Measurements from ENCODE around the gene SPEG. TPM values are rescaled to one million over a fixed set of nuclear protein-coding genes. Genes with fewer than 3 reads are reported as not detected.

SPEG gene
- polyA plus RNA-seq, 2 of the 4 experiments (the other 2 are of a cell fraction) = 2.3 to 11.5 TPM

DNA sequence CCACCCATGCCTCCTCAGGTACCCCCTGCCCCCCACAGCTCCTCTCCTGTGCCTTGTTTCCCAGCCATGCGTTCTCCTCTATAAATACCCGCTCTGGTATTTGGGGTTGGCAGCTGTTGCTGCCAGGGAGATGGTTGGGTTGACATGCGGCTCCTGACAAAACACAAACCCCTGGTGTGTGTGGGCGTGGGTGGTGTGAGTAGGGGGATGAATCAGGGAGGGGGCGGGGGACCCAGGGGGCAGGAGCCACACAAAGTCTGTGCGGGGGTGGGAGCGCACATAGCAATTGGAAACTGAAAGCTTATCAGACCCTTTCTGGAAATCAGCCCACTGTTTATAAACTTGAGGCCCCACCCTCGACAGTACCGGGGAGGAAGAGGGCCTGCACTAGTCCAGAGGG lies 17.3 kb upstream of the SPEG start (continued):
- TF ChIP-seq, protein P1, sequence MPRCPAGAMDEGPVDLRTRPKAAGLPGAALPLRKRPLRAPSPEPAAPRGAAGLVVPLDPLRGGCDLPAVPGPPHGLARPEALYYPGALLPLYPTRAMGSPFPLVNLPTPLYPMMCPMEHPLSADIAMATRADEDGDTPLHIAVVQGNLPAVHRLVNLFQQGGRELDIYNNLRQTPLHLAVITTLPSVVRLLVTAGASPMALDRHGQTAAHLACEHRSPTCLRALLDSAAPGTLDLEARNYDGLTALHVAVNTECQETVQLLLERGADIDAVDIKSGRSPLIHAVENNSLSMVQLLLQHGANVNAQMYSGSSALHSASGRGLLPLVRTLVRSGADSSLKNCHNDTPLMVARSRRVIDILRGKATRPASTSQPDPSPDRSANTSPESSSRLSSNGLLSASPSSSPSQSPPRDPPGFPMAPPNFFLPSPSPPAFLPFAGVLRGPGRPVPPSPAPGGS (IDR thresholded peaks at IDR 0.05) = no peak
- TF ChIP-seq SREBF2 (IDR thresholded peaks at IDR 0.05) = no peak

GRCh38 chr2:219418155-219419011 lies 16.3 kb upstream of the SPEG start, which contains the start of gene DES:
Gene DES, plus strand, starts transcription at chr2:219418377. Its CDS starts 86 bp downstream, at chr2:219418463.
- CTCF ChIA-PET = interaction anchor here (1.2 to 7.4 kb wide), 5 partner anchors 9 to 141 kb away, joined by 3 to 48 read pairs (median 7); no protein-coding TSS in a partner anchor
- no peak within 1 kb of the TSS for H3K27ac ChIP-seq
- TF ChIP-seq POLR2AphosphoS2 (conservative IDR thresholded peaks at IDR 0.05; ENCODE audit: low read length) = no peak
- TF ChIP-seq KDM5A (IDR thresholded peaks at IDR 0.05) = no peak
- TF ChIP-seq MAFK (IDR thresholded peaks at IDR 0.05; ENCODE audit: partially characterized antibody) = no peak
- TF ChIP-seq HOXA7 (CRISPR knock-in tag; IDR thresholded peaks at IDR 0.05) = no peak
- TF ChIP-seq JUNB (IDR thresholded peaks at IDR 0.05) = no peak
- no peak for TF ChIP-seq RAD21 (conservative IDR thresholded peaks at IDR 0.05 in 1 of 2, IDR thresholded peaks at IDR 0.05 in 1 of 2)
- no peak for TF ChIP-seq HEYL (CRISPR knock-in tag; IDR thresholded peaks at IDR 0.05)
- TF ChIP-seq HOXB13 (CRISPR knock-in tag; IDR thresholded peaks at IDR 0.05; ENCODE audit: low read depth) = no peak
- TF ChIP-seq, protein P2, sequence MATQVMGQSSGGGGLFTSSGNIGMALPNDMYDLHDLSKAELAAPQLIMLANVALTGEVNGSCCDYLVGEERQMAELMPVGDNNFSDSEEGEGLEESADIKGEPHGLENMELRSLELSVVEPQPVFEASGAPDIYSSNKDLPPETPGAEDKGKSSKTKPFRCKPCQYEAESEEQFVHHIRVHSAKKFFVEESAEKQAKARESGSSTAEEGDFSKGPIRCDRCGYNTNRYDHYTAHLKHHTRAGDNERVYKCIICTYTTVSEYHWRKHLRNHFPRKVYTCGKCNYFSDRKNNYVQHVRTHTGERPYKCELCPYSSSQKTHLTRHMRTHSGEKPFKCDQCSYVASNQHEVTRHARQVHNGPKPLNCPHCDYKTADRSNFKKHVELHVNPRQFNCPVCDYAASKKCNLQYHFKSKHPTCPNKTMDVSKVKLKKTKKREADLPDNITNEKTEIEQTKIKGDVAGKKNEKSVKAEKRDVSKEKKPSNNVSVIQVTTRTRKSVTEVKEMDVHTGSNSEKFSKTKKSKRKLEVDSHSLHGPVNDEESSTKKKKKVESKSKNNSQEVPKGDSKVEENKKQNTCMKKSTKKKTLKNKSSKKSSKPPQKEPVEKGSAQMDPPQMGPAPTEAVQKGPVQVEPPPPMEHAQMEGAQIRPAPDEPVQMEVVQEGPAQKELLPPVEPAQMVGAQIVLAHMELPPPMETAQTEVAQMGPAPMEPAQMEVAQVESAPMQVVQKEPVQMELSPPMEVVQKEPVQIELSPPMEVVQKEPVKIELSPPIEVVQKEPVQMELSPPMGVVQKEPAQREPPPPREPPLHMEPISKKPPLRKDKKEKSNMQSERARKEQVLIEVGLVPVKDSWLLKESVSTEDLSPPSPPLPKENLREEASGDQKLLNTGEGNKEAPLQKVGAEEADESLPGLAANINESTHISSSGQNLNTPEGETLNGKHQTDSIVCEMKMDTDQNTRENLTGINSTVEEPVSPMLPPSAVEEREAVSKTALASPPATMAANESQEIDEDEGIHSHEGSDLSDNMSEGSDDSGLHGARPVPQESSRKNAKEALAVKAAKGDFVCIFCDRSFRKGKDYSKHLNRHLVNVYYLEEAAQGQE (IDR thresholded peaks at IDR 0.05) = no peak
- TF ChIP-seq EHMT2 (IDR thresholded peaks at IDR 0.05; ENCODE audit: low read depth) = no peak
- TF ChIP-seq, protein P1 (IDR thresholded peaks at IDR 0.05) = no peak
- TF ChIP-seq SMC3 (IDR thresholded peaks at IDR 0.05) = no peak
- TF ChIP-seq ZSCAN20 (CRISPR knock-in tag; IDR thresholded peaks at IDR 0.05) = no peak
- no peak for TF ChIP-seq ZNF302 (CRISPR knock-in tag; IDR thresholded peaks at IDR 0.05)
- no peak for TF ChIP-seq ESRRA (IDR thresholded peaks at IDR 0.05; ENCODE audit: borderline replicate concordance, low read length)
- no peak for TF ChIP-seq ATOH8 (CRISPR knock-in tag; IDR thresholded peaks at IDR 0.05; ENCODE audit: low read depth)
- no peak for TF ChIP-seq RNF2 (IDR thresholded peaks at IDR 0.05; ENCODE audit: borderline replicate concordance, low read depth)
- no peak for TF ChIP-seq KDM1A (IDR thresholded peaks at IDR 0.05; ENCODE audit: low read depth)
- TF ChIP-seq, protein P3, sequence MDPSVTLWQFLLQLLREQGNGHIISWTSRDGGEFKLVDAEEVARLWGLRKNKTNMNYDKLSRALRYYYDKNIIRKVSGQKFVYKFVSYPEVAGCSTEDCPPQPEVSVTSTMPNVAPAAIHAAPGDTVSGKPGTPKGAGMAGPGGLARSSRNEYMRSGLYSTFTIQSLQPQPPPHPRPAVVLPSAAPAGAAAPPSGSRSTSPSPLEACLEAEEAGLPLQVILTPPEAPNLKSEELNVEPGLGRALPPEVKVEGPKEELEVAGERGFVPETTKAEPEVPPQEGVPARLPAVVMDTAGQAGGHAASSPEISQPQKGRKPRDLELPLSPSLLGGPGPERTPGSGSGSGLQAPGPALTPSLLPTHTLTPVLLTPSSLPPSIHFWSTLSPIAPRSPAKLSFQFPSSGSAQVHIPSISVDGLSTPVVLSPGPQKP (IDR thresholded peaks at IDR 0.05; ENCODE audit: low read depth, low read length) = no peak
- FAIRE-seq (no peak), DNase-seq (ENCODE audit: low read depth in 1 of 2, low spot score in 1 of 2) (no peak), ATAC-seq (no peak)
- WGBS (ENCODE audit: missing lambda C conversion rate) = 94% methylated on average over 77 of the region's 98 CpGs
- POLR2A ChIA-PET = no interaction called here
- no peak within 1 kb of the TSS for H3K4me3 ChIP-seq
- H3K4me2 ChIP-seq = no peak within 1 kb of the TSS
- no peaks in the 10 kb centered on the region for H3K9me3 ChIP-seq
- H3K4me1 ChIP-seq = no peaks in the 10 kb centered on the region

Data from A549 (cell line).